SU-DHL-6 (cell line): ENCODE data around the gene PBLD.

ENCODE experiments used
- EZH2phosphoT487 ChIP-seq: fragments of 200-600 bp; sonication (generic), shearing (Covaris generic); conservative IDR thresholded peaks from 2 replicates; pipeline ENCODE4 v1.6.1; 2018; ENCODE audit warnings: mild to moderate bottlenecking, antibody characterized with exemption, low read length, moderate library complexity, mixed read lengths
- TF ChIP-seq, protein P1 (sequence below): fragments of 200-600 bp; sonication (generic); IDR thresholded peaks from one replicate; pipeline ENCODE4 v1.5.1; 2017; ENCODE audit warnings: antibody characterized with exemption, mild to moderate bottlenecking, low read length, moderate library complexity; ENCODE audit not compliant: insufficient read depth, poor library complexity, severe bottlenecking

DNA sequence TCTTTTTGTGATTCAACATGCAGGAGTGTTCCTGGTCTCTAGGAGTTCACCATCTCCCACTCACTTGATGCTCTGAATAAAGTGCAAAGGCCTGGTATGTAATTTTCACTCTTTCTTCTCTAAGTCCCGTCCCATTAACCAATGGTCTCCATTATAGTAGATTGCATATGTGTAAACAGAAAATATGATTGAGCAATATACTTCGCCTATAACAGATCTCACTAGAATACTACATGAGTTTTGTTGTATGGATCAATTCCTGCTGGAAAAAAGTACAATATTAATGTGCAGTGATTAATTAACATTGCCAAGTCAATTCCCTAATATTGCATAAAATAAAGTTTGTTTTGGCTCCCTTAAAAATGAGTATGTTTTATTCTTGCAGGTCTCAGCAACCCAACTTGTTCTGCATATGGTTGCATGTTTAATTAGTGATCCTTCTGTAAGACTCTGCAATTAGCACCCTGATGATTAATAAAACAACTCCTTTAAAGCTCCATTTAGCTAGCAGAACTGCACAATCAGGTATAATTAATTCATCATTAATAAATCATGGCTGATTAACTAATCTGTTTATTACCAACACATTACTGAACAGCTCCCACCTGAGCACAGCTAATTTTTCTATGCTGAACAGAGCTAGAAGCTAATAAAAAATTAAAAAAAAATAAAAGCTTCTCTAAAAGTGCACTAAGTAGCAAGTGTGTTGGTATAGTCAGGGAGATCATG is 63.0 kb downstream of the PBLD start:
- TF ChIP-seq, protein P1, sequence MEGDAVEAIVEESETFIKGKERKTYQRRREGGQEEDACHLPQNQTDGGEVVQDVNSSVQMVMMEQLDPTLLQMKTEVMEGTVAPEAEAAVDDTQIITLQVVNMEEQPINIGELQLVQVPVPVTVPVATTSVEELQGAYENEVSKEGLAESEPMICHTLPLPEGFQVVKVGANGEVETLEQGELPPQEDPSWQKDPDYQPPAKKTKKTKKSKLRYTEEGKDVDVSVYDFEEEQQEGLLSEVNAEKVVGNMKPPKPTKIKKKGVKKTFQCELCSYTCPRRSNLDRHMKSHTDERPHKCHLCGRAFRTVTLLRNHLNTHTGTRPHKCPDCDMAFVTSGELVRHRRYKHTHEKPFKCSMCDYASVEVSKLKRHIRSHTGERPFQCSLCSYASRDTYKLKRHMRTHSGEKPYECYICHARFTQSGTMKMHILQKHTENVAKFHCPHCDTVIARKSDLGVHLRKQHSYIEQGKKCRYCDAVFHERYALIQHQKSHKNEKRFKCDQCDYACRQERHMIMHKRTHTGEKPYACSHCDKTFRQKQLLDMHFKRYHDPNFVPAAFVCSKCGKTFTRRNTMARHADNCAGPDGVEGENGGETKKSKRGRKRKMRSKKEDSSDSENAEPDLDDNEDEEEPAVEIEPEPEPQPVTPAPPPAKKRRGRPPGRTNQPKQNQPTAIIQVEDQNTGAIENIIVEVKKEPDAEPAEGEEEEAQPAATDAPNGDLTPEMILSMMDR: no peak
- TF ChIP-seq EZH2phosphoT487: no peak
